WTC11 (cell line): Measurements from ENCODE around the gene ZNG1A. TPM values are rescaled to one million over a fixed set of nuclear protein-coding genes. Genes with fewer than 3 reads are reported as not detected.
"Not testable (repeated sequence)": the region's sequence is repeated elsewhere in the genome, so short reads cannot be mapped to it uniquely, and the experiment has no call there.

Experiments used
- ATAC-seq: fragments of 200-7000 bp; cut with Tn5 transposase; 2 replicates; pipeline ENCODE4 v1.10.0; 2021; ENCODE audit warnings: mild to moderate bottlenecking, moderate library complexity
- CTCF ChIA-PET: fragments of 300-600 bp; sonication (Branson Sonifier 250); formaldehyde crosslinking; loops from one replicate; lab custom pipeline; 2021; ENCODE audit warnings: antibody characterized with exemption; lab: Charles Lee
- POLR2A ChIA-PET: fragments of 350-600 bp; sonication (Branson Sonifier 250); formaldehyde crosslinking; loops from one replicate; lab custom pipeline; 2021; ENCODE audit warnings: antibody characterized with exemption; lab: Charles Lee
- DNase-seq: peaks from one replicate; pipeline ENCODE4 v3.0.0; 2021; ENCODE audit warnings: low spot score
- H3K27ac Mint-ChIP-seq: 2 replicates; pipeline ENCODE4 v1.8.0; 2021; ENCODE audit warnings: mixed read lengths
- H3K27me3 Mint-ChIP-seq: 2 replicates; pipeline ENCODE4 v1.8.0; 2021; ENCODE audit warnings: low read depth, mild to moderate bottlenecking, moderate library complexity, mixed read lengths
- H3K36me3 Mint-ChIP-seq: 2 replicates; pipeline ENCODE4 v1.8.0; 2021; ENCODE audit warnings: mixed read lengths
- H3K4me1 Mint-ChIP-seq: 2 replicates; pipeline ENCODE4 v1.8.0; 2022; ENCODE audit warnings: mixed read lengths
- H3K4me3 Mint-ChIP-seq: 2 replicates; pipeline ENCODE4 v1.8.0; 2021; ENCODE audit warnings: mild to moderate bottlenecking, moderate library complexity, mixed read lengths
- H3K9me3 Mint-ChIP-seq: 2 replicates; pipeline ENCODE4 v1.8.0; 2021; ENCODE audit warnings: mixed read lengths
- AR ChIP-seq: fragments of 250-450 bp; sonication (Bioruptor Pico); IDR thresholded peaks from 2 replicates; pipeline ENCODE4 v1.9.0; 2021; ENCODE audit warnings: mild to moderate bottlenecking
- ARID4B ChIP-seq: sonication (generic); formaldehyde crosslinking; IDR thresholded peaks from 2 replicates; pipeline ENCODE4 v1.8.0; 2023; ENCODE audit warnings: missing genetic modification reagents, mild to moderate bottlenecking, borderline replicate concordance
- CREM ChIP-seq: sonication (generic); formaldehyde crosslinking; IDR thresholded peaks from 2 replicates; pipeline ENCODE4 v1.8.1; 2022; ENCODE audit warnings: mild to moderate bottlenecking, missing genetic modification reagents, moderate library complexity
- E2F4 ChIP-seq: sonication (generic); formaldehyde crosslinking; IDR thresholded peaks from 2 replicates; pipeline ENCODE4 v1.8.1; 2022; ENCODE audit warnings: low read depth, mild to moderate bottlenecking, moderate library complexity, missing genetic modification reagents, borderline replicate concordance
- ELF4 ChIP-seq: sonication (generic); formaldehyde crosslinking; IDR thresholded peaks from 2 replicates; pipeline ENCODE4 v1.8.1; 2022; ENCODE audit warnings: low read depth, mild to moderate bottlenecking, moderate library complexity, missing genetic modification reagents
- ERG ChIP-seq: fragments of 250-450 bp; sonication (Bioruptor Pico); IDR thresholded peaks from 2 replicates; pipeline ENCODE4 v1.8.0; 2021; ENCODE audit warnings: mild to moderate bottlenecking
- GABPB1 ChIP-seq: sonication (generic); formaldehyde crosslinking; IDR thresholded peaks from 2 replicates; pipeline ENCODE4 v1.8.1; 2023; ENCODE audit warnings: mild to moderate bottlenecking, missing genetic modification reagents
- ZBTB43 ChIP-seq: sonication (generic); formaldehyde crosslinking; IDR thresholded peaks from 2 replicates; pipeline ENCODE4 v1.8.1; 2023; ENCODE audit warnings: mild to moderate bottlenecking, missing genetic modification reagents
- ZNF232 ChIP-seq: sonication (generic); formaldehyde crosslinking; IDR thresholded peaks from 2 replicates; pipeline ENCODE4 v1.8.0; 2022; ENCODE audit warnings: mild to moderate bottlenecking, missing genetic modification reagents
- ZNF416 ChIP-seq: fragments of 250-450 bp; sonication (Bioruptor Pico); IDR thresholded peaks from 2 replicates; pipeline ENCODE4 v1.9.0; 2021; ENCODE audit warnings: mild to moderate bottlenecking, inconsistent platforms
- total RNA-seq: library from RNA; stranded (reverse); gene quantifications from 3 replicates; pipeline ENCODE4 v1.2.3, GENCODE V29; 2021

ZNG1A gene
- total RNA-seq, 1 experiment from 2014 or later = 44.4 TPM

GRCh38 chr9:214648-215493 lies 36.0 kb upstream of the ZNG1A start, which contains the start of gene DOCK8 (continued):
- peak; percentile 34; the same call in 1 of the 2 replicates for TF ChIP-seq ZNF416 (CRISPR knock-in tag)
- TF ChIP-seq E2F4 = 0 out of 2 replicates have a peak, but pooled peaks have one; percentile 52
- TF ChIP-seq GABPB1 (CRISPR knock-in tag) = 0 out of 2 replicates have a peak, but pooled peaks have one; percentile 17
- TF ChIP-seq ERG (CRISPR knock-in tag) = no peak
- TF ChIP-seq ARID4B = no peak; the same call in 1 of the 2 replicates
- 0 out of 2 replicates have a peak, but pooled peaks have one; percentile 22 for TF ChIP-seq ZNF232 (CRISPR knock-in tag)
- TF ChIP-seq ELF4 (CRISPR knock-in tag) = peak; percentile 49; the same call in 1 of the 2 replicates
- no peak for TF ChIP-seq ZBTB43 (CRISPR knock-in tag)

GRCh38 chr9:214351-214647 lies 35.4 kb upstream of the ZNG1A start:
- Mint-ChIP-seq H3K9me3 (no peaks in the 10 kb centered on the region), H3K27ac (no peak overlapping the region), H3K4me1 (peaks cover 19% of the 10 kb centered on the region), H3K36me3 (no peaks in the 10 kb centered on the region), H3K4me3 (peak overlapping the region; percentile 60), H3K27me3 (peaks cover 31% of the 10 kb centered on the region)
- no peak for DNase-seq
- no peak for ATAC-seq
- CTCF ChIA-PET = interaction anchor here (1.4 kb wide), 2 partner anchors 90 to 134 kb away, joined by 4 to 5 read pairs; no protein-coding TSS in a partner anchor
- POLR2A ChIA-PET = interaction anchor here (1.3 kb wide), 1 partner anchor 10 kb away, joined by 3 read pairs; no protein-coding TSS in a partner anchor
- TF ChIP-seq AR (no peak), CREM (CRISPR knock-in tag) (no peak)

GRCh38 chr9:213901-214300 lies 35.0 kb upstream of the ZNG1A start:
- Mint-ChIP-seq H3K27me3 (peaks cover 31% of the 10 kb centered on the region), H3K4me1 (peaks cover 19% of the 10 kb centered on the region), H3K4me3 (peak overlapping the region; percentile 60)
- H3K36me3 Mint-ChIP-seq, H3K9me3 Mint-ChIP-seq, H3K27ac Mint-ChIP-seq, CTCF ChIA-PET, DNase-seq, ATAC-seq: not testable (repeated sequence)
- POLR2A ChIA-PET = interaction anchor here (1.3 kb wide), 1 partner anchor 10 kb away, joined by 3 read pairs; no protein-coding TSS in a partner anchor
